Measurements from ENCODE around the gene LINS1.

DNA sequence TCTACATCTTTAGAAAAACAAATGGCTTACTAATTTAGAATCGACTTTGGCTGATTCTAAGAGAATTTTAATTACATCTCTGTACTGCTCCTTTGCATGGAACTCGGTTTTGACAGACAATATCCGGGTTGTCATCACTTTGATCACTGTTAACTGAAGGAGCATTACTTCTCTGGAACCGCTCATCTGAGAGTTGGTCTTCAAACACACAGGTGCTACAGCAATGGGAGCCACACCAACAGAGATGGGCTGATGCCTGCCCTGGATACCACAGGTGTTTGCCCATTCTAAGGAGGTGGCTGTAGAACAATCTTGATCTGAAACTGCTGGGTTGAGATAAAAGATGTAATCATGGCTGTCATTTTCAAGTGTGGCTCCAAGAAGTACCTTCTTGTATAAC, 21.6 kb downstream of the LINS1 start:
- TF ChIP-seq, protein P1, sequence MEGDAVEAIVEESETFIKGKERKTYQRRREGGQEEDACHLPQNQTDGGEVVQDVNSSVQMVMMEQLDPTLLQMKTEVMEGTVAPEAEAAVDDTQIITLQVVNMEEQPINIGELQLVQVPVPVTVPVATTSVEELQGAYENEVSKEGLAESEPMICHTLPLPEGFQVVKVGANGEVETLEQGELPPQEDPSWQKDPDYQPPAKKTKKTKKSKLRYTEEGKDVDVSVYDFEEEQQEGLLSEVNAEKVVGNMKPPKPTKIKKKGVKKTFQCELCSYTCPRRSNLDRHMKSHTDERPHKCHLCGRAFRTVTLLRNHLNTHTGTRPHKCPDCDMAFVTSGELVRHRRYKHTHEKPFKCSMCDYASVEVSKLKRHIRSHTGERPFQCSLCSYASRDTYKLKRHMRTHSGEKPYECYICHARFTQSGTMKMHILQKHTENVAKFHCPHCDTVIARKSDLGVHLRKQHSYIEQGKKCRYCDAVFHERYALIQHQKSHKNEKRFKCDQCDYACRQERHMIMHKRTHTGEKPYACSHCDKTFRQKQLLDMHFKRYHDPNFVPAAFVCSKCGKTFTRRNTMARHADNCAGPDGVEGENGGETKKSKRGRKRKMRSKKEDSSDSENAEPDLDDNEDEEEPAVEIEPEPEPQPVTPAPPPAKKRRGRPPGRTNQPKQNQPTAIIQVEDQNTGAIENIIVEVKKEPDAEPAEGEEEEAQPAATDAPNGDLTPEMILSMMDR (IDR thresholded peaks at IDR 0.05): no peak
- no peak for TF ChIP-seq POLR2AphosphoS5 (IDR thresholded peaks at IDR 0.05; ENCODE audit: insufficient read depth in 1 of 2, low read depth in 1 of 2)
